ENCODE data around the gene SKI. TPM values are rescaled to one million over a fixed set of nuclear protein-coding genes. Genes with fewer than 3 reads are reported as not detected.
A peak's percentile ranks its signal among the peaks of the same experiment; 100 is the strongest.

The SKI gene
- total RNA-seq, 1 experiment from 2014 or later: 28.3 TPM

DNA sequence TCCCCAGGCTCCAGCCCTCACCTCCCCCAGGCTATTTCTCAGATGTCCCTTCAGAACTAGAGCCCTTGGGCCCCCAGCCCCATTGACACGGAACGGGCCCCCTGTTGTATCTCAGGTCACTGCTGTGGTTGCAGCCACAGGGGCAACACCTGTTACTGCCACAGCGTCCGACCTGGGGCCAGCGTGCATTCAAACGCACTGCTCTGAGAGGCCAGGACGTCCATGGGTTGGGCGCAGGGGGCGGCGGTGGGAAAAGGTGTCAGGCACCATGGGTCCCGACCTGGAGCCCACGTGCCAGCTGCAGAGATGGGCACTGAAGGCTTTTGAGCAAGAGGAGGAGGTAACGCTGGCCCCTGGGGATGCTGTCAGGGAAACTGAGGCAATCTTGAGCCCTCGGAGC lies 46.8 kb upstream of the SKI start:
- H3K36me3 ChIP-seq (ENCODE audit: low read depth, low read length): no peaks in the 10 kb centered on the region; the same call in 1 of the 2 replicates
- intact Hi-C loops (cut with micrococcal nuclease): no loop called here
- H3K27me3 ChIP-seq (ENCODE audit: low read length): no peaks in the 10 kb centered on the region
- H3K79me2 ChIP-seq (ENCODE audit: low read length): no peaks in the 10 kb centered on the region
- no peaks in the 10 kb centered on the region for H3F3A ChIP-seq (ENCODE audit: low read length, unreplicated experiment)
- DNase-seq: no peak
- no peak overlapping the region for H3K4me3 ChIP-seq (ENCODE audit: low read length)
- peaks cover 12% of the 10 kb centered on the region for H3K4me1 ChIP-seq (ENCODE audit: insufficient read depth, low read length)
- no peak for ATAC-seq
- H3K4me2 ChIP-seq (ENCODE audit: low read length): no peak overlapping the region
- no peak for TF ChIP-seq CTCF (conservative IDR thresholded peaks at IDR 0.05; ENCODE audit: low read depth, low read length)
- no peak for TF ChIP-seq EZH2phosphoT487 (IDR thresholded peaks at IDR 0.05; ENCODE audit: borderline replicate concordance, low read length)
- no peak for TF ChIP-seq EZH2 (IDR thresholded peaks at IDR 0.05; ENCODE audit: low read length, unreplicated experiment)
- no peaks in the 10 kb centered on the region for H3K9me3 ChIP-seq (ENCODE audit: low read length)
- no peak overlapping the region for H2AFZ ChIP-seq (ENCODE audit: low read length)
- H3K9ac ChIP-seq (ENCODE audit: low read length): peak overlapping the region; percentile 38; the same call in 1 of the 2 replicates
- ChIA-PET POLR2A (ENCODE audit: unreplicated experiment) (no interaction called here), CTCF (no interaction called here)
- H3K27ac ChIP-seq (ENCODE audit: low read length): peak overlapping the region; percentile 80
- BruUV-seq (replicated peaks): no TSS peak
- H4K20me1 ChIP-seq (ENCODE audit: low read length): no peaks in the 10 kb centered on the region
- no peaks in the 10 kb centered on the region for H3K9me2 ChIP-seq (replicated peaks; ENCODE audit: low read length)

DNA sequence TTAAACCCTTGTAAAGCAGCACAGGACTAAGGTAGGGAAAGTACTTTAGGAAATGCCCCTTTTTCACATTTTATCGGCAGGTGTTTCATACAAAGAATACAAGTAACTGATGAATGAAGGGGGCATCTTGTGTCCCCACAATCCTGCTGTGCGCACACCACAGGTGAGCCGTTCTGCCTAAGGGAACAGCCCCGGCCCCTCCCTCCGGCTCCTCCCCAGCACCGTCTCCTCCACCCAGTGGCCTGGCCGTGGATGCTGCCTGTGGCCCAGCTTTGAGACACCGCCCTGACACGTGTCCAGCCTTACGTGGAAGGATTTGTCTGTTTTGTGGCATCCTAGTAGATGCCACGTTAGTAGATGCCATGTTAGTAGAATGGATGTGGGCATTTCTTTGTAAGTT lies 46.4 kb upstream of the SKI start:
- no peak overlapping the region for H2AFZ ChIP-seq (ENCODE audit: low read length)
- TF ChIP-seq CTCF (conservative IDR thresholded peaks at IDR 0.05; ENCODE audit: low read depth, low read length): no peak
- TF ChIP-seq EZH2phosphoT487 (IDR thresholded peaks at IDR 0.05; ENCODE audit: borderline replicate concordance, low read length): no peak
- TF ChIP-seq EZH2 (IDR thresholded peaks at IDR 0.05; ENCODE audit: low read length, unreplicated experiment): no peak
- no peak overlapping the region for H3K4me3 ChIP-seq (ENCODE audit: low read length)
- no peak overlapping the region for H3K9ac ChIP-seq (ENCODE audit: low read length)
- no peaks in the 10 kb centered on the region for H3K9me2 ChIP-seq (replicated peaks; ENCODE audit: low read length)
- H3K36me3 ChIP-seq (ENCODE audit: low read depth, low read length): no peaks in the 10 kb centered on the region; the same call in 1 of the 2 replicates
- POLR2A ChIA-PET (ENCODE audit: unreplicated experiment): no interaction called here
- H3K27me3 ChIP-seq (ENCODE audit: low read length): no peaks in the 10 kb centered on the region
- no peaks in the 10 kb centered on the region for H3K9me3 ChIP-seq (ENCODE audit: low read length)
- no peaks in the 10 kb centered on the region for H4K20me1 ChIP-seq (ENCODE audit: low read length)
- H3K27ac ChIP-seq (ENCODE audit: low read length): 0 out of 2 replicates have a peak overlapping the region, but pooled peaks have one; percentile 80
- H3K4me1 ChIP-seq (ENCODE audit: insufficient read depth, low read length): peaks cover 12% of the 10 kb centered on the region
- CTCF ChIA-PET: no interaction called here
- intact Hi-C loops (cut with micrococcal nuclease): no loop called here
- no peaks in the 10 kb centered on the region for H3F3A ChIP-seq (ENCODE audit: low read length, unreplicated experiment)
- ATAC-seq (no peak), DNase-seq (no peak)
- no peaks in the 10 kb centered on the region for H3K79me2 ChIP-seq (ENCODE audit: low read length)
- no peak overlapping the region for H3K4me2 ChIP-seq (ENCODE audit: low read length)
- BruUV-seq (replicated peaks): no TSS peak

DNA sequence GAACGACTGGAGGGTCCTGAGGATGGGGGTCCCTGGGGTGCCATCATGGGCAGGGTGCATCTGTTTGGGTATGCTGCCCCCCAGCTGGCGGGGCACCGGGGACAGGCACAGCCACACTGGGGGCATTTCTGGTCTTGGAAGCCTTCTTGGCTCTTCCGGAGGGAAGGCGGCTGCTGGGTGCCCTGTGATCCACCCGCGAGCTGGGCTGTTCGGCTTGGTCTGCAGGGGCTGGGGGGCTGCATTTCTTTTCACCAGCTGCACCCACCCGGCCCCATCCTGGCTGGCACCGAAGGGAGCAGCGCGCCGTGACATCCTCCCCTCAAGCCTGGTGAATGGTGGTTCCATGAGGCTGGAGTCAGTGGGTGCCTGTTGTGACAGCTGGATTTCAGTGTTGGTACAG lies 45.7 kb upstream of the SKI start:
- intact Hi-C loops (cut with micrococcal nuclease): no loop called here
- TF ChIP-seq EZH2 (IDR thresholded peaks at IDR 0.05; ENCODE audit: low read length, unreplicated experiment): no peak
- TF ChIP-seq EZH2phosphoT487 (IDR thresholded peaks at IDR 0.05; ENCODE audit: borderline replicate concordance, low read length): no peak
- no peak for TF ChIP-seq CTCF (conservative IDR thresholded peaks at IDR 0.05; ENCODE audit: low read depth, low read length)
- ATAC-seq (no peak), DNase-seq (no peak)
- no peaks in the 10 kb centered on the region for H3K9me2 ChIP-seq (replicated peaks; ENCODE audit: low read length)
- no peak overlapping the region for H3K4me3 ChIP-seq (ENCODE audit: low read length)
- no peak overlapping the region for H2AFZ ChIP-seq (ENCODE audit: low read length)
- H3K4me1 ChIP-seq (ENCODE audit: insufficient read depth, low read length): peaks cover 12% of the 10 kb centered on the region
- H3K9ac ChIP-seq (ENCODE audit: low read length): no peak overlapping the region
- no TSS peak for BruUV-seq (replicated peaks)
- no peaks in the 10 kb centered on the region for H3K9me3 ChIP-seq (ENCODE audit: low read length)
- POLR2A ChIA-PET (ENCODE audit: unreplicated experiment): no interaction called here
- H3K27ac ChIP-seq (ENCODE audit: low read length): no peak overlapping the region
- no peaks in the 10 kb centered on the region for H4K20me1 ChIP-seq (ENCODE audit: low read length)
- H3K79me2 ChIP-seq (ENCODE audit: low read length): no peaks in the 10 kb centered on the region
- CTCF ChIA-PET: no interaction called here
- no peaks in the 10 kb centered on the region; the same call in 1 of the 2 replicates for H3K36me3 ChIP-seq (ENCODE audit: low read depth, low read length)
- H3F3A ChIP-seq (ENCODE audit: low read length, unreplicated experiment): no peaks in the 10 kb centered on the region
- H3K4me2 ChIP-seq (ENCODE audit: low read length): no peak overlapping the region
- no peaks in the 10 kb centered on the region for H3K27me3 ChIP-seq (ENCODE audit: low read length)
